NCI-H2107 treated with DMSO at 0.1 percent for 48 hours (cell line): ENCODE measurements around the gene LACRT.

Experiments
- DNase-seq: peaks from one replicate; lab custom pipeline; 2025; ENCODE audit not compliant: unreplicated experiment; lab: John Stamatoyannopoulos, UW

LACRT gene

DNA sequence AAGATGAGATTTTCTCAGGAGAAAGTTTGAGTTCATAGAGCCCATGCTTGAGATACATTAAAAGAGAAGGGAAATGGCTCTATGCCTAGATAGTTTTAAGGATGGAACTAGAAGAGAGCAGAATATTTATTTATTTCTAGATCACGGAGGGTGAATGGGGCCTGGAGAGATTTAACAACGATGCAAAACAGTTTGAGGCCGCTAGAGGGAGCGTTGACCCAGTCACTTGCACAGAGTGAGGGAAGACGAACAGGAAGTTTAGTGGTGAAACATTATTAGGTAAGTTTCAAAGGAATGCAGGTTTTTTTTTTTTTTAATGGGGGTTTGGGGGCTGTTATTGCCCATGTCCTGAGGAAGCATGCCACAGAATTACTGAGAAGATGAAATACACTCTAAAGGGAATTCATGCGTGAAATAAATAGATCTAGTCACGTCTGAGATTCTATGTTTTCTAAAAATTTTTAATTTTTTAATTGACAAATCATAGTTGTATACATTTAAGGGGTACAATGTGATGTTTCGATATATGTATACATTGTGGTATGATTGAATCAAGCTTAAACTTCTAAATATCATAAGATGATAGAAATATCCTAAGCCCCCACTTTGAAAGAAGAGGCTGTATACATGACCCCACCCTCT, 31.4 kb downstream of the LACRT start:
- DNase-seq: peak; percentile 28

DNA sequence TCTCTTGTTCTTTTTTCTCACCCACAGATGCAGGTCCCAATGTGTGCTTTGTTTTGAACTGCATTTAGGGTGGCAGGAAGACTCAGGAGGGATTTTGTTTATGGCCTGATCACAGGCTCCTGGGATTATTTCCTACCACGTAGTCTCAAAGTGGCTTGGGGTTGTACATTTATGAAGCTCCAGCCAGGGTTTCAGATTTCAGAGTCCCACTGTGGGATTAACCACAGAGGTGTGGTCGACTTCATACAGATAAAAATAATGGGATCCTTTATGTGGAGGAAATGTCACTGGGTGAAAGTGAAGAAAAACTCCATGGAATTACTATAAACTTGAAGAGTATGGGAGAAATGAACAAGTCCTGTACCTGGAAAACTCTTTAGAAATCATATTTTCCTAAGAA, 32.0 kb downstream of the LACRT start:
- DNase-seq: no peak

DNA sequence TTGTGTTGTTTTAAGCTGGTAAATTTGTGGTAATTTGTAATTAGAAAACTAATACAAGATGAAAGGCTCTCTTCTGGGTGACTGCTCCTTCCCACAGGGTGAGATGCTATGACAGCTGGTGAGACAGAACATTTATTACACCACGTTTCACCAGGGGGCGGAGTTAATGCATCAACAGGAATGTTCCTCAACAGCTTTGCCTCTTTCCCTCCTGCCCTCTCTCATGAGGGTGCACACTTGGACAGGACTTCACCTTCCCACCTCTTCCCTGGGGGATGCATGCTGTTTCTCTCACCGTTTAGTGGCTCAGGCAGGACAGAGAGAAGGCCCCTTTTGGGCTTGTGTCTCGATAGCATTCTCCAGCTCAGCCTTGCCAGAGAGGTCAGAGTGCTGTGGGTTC, 32.9 kb downstream of the LACRT start:
- DNase-seq: no peak

DNA sequence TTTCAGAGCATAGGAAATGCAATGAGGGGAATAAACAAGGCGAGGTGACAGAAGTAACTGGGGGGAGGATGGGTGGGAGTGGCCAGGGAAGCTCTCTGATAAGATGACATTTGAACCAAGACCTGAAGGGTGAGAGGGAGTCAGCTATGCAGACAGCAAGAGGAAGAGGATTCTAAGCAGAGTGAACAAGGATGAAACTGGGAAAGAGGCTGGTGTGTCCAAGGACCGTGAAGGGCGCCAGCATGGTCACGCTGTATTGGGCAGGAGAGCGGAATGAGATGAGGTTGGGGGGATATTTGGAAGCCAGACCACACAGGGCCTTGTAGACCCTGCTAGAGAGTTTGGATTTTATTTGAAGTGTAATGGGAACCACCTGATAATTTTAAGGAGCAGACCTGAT, 35.7 kb downstream of the LACRT start:
- DNase-seq: no peak

DNA sequence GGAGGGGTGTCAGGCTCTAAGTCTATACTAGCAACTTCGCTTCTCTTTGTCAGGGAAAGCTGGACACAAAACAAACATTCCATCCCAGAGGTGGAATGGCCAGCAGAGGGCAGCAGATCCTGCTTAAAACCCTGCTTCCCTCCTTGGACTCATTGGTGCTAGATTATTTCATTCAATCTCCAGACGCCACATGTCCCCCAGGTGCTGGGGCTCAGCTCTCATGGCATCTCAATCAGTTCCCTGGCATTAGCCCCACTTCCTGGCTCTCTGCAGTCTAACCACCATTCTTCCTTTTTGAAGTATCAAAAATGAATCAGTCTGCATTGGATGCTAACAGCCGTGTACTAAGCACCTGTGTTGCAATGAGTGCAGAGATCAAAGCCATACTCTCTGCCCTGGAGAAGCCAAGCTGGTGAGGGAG, 38.2 kb downstream of the LACRT start:
- DNase-seq: peak; percentile 57

DNA sequence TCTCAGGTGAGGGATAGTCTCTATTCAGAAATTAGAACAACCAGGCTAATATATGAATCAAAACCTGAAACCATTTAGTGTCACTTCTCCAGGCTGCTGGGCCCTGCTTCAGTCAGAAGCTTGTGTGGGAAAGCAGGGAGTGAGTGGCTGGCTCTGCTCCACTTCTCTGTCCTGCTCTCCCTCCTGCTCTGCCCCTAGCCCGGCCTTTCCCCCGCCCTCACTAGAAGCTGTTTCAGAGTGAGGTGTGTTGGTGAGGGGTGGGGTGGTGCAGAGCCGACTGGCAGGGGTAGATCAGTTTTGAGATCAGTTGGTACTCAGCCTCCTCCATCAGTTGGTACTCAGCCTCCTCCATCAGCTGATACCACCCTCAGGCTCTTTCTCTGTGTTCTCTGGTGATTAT, 39.2 kb downstream of the LACRT start:
- DNase-seq: no peak

DNA sequence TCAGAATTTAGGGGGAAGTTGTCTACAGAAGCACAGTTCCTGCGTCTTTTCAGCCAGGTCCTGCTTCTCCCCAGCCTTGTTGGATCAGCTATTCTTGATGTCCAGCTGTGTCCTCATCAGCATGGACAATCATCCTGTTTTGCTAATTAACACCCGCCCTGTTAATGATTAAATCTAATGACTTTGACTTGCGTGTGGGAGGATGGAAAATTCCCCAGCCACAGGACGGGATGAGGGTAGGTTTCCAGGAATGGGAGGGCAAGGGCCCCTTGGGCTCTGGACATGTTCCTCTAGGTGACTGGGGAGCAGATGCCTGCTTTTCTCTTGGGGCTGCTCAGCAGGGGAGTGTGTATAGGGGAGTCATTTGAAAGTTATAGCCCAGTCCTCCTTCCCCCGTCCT, 41.0 kb downstream of the LACRT start:
- DNase-seq: no peak

DNA sequence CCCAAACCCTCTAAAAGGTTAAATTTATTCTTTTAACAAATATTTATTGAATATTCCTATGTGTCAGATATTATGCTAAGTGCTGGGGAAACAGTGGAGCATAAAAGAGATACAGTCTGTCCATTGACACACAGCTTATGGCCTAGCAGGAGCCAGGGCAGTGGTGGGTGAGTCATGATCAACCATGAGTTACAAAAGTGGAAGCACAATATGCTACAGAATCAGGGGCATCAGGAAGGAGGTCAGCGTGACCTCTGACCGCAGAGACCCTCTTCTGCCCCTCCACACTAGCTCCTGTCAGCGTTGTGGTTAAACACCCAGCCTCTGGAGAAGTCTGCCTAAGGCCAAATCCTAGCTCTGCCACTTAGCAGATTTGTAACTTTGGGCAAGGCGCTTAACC, 41.6 kb downstream of the LACRT start:
- no peak for DNase-seq

DNA sequence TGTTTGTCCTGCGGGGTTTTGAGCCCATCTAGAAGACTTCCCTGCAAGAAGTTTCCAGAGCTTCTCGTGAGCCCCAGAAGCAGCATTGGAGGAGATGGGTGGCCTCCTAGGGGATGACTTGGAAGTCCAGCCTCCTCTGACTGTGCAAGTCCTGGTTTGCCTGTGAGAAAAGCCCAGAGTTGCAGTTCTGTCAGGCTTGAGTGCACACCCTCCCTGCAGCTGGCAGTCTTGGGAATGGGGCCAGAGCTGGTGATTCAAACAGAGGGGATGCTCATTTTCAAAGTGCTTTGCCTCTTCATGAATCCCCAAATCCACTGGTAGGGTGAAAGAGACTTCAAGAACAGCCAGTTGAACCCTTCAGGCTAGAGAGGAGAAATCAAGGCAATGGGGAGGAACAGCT, 42.4 kb downstream of the LACRT start:
- no peak for DNase-seq

DNA sequence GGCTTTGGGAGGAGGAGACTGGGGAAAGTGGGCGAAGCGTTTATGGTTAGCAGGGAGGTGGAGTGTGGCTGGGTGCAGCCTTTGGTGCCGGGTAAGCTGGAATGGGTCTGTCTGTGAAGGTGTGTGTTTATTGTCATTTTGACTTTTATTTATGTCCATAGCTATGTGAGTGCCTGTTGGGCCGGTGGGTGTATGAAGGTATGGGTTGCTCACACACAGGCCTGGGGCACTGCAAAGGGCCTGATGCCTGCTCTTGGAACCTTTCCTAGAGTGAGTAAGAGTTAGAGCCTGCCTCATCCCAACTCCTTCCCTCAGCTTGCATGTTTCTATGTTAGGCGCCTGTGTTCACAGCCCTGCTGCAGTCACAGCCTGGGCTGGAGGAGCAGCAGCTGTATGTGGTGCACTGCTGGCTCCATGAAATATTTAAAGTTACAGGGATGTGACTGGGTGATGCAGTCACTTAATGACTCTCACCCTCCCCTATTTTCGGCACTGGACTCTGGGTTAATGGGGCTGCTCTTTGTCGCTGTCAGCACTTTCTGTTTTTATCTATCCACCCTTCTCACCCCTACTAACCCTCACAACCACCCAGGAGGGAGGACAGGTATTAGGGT, 43.6 kb downstream of the LACRT start:
- no peak for DNase-seq

DNA sequence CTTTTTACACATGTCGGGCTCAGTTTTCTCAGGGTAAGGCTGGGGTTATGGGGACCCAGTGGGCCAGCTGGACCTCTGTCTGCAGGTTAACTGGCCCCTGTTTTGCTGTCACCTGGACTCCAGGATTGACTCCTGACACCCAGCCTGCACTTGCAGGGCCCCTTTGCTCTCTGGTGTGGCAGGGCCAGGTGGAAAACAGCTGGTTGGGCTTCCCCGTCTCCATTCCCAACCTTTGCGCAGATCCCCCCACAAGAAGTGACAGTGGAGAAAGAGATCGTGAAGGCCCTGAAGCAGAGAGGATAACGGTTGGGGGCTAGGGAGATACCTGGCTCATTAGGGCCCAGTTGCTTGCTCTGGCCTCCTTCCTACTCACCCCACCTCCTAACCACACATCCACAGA, 44.7 kb downstream of the LACRT start:
- no peak for DNase-seq

DNA sequence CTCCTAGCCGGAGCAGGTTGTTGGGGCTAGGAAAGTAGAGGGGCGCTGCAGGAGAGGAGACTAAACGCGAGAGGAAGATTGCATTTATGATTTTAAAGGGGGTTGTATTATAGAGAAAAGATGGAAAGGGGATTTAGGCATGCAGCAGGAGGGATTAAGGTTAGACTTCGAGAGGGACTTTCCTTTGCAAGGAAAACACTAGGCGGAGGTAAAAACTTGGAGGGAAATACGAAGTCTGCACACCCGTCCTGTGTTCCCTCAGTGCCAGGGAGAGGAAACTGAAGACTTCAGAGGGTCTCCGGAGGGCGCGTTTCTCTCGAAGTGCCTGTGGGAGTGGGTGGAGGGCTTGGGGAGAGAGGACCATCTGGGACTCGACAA, 45.8 kb downstream of the LACRT start:
- DNase-seq: no peak

DNA sequence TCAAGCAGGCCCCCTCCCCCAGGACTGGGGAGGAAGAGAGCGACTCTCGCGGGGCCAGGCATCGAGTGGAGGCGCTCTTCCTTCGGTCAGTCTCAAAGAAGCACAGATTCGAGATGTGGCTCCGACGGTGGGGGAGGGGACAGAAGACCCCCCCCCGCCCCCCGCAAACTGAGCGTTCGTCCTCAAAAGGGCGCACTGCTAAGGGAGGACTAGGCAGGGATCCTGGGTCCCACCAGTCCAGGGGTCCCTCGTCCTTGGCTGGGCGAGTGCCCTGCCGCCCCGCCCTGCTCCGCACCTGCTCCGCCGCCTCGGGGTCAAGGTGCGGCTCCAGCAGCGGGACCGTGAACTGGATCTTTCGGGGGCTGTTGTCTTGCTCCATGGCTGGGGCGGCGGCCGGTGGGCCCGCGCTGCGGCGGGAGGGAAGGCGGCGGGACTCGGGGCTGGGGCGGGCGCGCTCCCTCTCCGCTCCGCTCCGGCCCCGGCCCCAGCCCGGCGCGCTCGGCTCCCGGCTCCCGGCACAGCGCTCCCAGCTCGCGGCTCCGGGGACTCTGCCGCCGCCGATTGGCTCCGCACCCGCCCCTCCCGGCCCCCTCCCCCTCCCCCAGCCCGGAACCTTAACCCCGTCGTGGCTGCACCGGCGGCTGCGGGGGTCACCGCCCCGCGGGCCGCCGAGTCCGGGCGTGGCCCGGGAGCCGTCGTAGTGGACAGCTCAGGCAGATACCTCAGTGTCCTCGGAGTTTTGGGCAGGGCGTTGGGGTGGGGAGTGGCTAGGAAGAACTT, 46.4 kb downstream of the LACRT start, which contains the start of gene PPP1R1A:
TSS of gene PPP1R1A (minus strand) at position 550 of the 780 bp plus-strand sequence. CDS start at position 379, 171 bp downstream.
- no peak for DNase-seq

DNA sequence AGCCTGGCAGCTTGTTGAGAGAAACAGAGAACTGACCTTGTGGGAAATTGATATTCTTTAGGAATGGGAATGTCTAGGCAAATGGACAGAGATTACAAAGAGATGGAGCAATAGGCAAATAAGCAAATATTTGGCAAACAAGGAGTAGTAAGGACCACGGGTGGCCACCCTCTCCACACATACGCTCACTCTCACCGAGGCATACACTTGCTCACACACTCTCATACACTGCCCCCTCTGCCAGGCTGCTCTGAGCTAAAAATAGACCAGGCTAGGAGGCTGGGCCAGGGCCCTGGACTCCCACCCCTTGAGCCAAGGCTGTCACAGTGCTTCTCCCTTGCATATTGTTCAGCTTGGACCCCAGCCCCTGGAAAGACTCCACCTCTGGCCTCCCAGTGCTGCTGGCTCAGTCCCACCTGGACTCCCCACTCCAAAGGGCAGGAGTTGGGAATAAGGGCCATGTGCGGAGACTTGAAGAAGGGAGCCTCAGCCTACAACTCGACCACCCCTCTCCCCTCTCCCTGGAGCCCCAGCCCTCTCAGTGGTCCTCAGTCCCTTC, 47.3 kb downstream of the LACRT start:
- DNase-seq: no peak

DNA sequence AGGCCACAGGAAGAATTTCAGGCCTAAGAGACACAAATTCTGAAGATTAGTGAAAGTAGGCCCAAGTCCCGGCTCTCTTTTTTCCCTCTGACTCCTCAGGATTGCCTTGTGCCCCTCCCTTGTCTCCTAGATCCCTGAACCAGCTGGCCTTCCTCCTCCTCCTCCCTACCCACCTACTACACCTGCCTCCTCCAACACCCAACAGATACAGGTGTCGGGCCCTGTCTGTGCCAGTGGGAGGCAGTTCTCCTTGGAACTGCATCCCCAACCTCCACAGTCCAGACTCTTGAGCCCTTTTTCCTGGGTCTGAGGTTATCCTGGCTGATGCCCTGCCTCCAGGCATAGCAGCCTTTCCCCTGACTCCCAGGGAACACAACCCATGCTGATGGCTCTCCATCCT, 48.1 kb downstream of the LACRT start:
- no peak for DNase-seq

DNA sequence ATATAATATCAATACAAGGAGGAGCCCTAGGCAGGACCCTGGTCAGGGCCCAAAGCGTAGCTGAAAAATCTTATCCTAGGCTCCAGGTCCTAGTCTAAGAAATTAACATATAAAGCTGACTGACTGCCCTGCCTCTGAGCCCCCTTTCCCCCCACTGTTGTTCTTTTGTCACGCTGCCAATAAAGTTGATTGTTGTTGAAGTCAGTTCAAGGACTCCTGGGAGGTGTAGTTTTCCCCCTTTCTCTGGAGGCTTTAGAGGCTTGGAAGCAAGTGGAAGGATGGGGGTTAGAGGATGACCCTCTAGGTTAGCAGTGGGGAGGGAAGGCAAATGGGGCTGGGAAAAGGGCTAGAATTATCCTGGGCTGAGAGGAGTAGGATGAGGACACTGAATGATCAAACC, 49.5 kb downstream of the LACRT start:
- no peak for DNase-seq

DNA sequence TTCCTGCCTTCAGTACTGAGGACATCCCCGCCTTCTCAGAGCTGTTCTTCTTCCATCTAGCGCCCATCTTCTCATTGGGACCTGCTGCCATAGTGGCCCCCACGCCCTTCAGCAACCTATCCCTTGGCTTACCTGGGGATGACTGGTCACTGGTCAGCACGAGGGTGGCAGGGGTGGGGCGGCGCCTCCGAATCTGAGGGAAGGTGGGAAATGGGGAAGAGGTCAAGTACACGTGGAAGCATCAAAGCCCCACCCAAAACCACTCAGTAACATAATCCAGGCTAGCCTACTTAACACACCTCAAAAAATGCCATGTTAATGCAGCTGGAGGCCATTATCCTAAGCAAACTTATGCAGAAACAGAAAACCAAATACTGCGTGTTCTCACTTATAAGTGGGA, 50.6 kb downstream of the LACRT start:
- no peak for DNase-seq

DNA sequence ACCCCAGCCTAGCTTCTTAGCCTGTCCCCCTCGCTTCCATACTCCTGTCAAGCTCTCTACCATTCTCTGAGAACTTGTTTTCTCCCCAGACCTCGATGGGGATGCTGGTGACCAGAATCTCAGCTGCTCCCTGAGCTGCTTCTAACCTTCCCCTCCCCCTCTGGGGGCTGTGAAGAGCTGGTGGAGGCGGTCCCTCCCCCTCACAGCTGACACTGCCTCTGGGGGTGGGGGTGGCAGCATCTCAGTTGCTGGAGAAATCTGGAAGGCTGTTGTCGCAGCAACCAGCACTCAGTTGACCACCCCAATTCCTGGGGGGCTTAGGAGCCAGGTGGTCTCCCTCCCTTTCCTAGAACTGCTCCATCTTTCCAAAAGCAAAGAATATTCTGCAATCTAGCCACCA, 51.0 kb downstream of the LACRT start:
- no peak for DNase-seq

DNA sequence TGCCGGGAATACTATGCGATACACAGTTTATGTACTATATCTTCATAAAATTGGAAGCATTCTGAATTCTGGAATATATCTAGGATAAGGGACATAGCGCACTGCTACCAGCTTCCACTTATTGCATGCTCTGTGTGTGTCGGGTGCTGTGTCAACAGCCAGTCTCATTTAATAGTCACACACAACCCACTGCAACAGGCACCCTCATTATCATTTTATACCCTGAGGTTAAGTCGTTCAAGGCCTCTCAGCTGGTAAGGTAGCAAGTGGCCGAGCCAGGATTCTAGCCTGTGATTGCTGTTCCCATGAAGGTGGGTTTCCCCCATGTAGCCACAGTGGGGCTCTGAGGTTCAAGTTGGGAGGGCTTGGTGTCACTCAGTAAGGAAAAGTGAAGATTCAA, 53.3 kb downstream of the LACRT start:
- no peak for DNase-seq
